GM19438 (cell line): ENCODE data around the gene GTF2H3.

ENCODE experiments used
- ATAC-seq: cut with Tn5 transposase; IDR thresholded peaks from one replicate; pipeline ENCODE4 v1.9.1; 2021; ENCODE audit warnings: low read depth; ENCODE audit not compliant: unreplicated experiment

The GTF2H3 gene

GRCh38 chr12:123643911-123644310, 10.3 kb downstream of the GTF2H3 start:
- no peak for ATAC-seq

DNA sequence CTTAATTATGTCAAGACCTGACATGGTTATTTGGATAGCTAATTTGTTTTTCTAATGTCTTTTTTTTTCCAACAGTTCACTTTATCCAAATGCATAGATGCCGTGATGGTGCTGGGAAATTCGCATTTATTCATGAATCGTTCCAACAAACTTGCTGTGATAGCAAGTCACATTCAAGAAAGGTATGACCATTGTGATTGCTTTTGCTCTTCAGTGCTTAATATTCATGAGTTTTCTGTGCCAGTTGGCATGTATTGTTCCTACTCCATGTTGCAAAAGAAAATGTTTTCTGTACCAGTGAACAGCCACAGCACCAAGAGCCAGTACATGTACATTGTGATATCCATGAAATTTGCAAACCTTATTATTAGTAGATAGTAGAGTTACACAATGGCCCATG, 11.8 kb downstream of the GTF2H3 start:
- no peak for ATAC-seq

DNA sequence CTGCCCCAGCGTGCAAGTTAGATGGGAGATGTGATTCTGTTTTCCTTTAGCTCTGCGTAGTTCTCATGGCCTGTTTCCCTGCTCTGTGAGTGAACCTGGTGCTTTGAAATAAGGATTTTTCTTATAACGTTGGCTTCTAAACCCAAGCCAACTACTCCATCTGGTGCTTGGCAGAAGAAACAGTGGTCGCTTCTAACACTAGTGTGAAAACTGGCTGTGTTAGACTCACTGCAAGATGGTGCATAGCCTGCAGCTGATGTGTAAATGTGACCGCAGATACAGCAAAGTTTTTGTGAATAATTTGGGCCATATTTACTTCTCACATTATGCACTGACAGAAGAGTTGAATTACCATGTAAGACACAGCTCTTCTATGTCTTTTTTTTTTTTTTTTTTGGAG, 12.2 kb downstream of the GTF2H3 start:
- no peak for ATAC-seq

GRCh38 chr12:123648401-123648800, 14.8 kb downstream of the GTF2H3 start:
- ATAC-seq, result no peak

DNA sequence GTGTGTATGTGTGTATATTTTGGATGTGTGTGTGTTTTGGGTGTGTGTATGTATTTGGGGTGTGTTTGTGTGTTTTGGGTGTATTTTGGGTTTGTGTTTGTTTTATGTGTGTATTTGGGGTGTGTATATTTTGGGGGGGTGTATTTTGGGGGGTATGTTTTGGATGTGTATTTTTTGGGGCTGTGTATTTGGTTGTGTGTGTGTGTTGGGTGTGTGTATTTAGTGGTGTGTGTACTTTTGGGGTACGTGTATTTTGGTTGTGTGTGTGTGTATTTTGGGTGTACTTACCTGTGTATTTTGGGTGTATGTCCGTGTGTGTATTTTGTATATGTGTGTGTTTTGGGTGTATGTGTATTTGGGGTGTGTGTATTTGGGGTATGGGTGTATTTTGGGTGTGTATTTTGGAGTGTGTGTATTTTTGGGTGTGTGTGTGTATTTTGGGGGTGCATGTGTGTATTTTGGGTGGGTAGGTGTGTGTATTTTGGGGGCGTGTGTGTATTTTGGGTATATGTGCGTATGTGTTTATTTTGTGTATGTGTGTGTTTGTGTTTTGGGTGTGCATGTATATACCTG, 20.6 kb downstream of the GTF2H3 start:
- no peak for ATAC-seq

DNA sequence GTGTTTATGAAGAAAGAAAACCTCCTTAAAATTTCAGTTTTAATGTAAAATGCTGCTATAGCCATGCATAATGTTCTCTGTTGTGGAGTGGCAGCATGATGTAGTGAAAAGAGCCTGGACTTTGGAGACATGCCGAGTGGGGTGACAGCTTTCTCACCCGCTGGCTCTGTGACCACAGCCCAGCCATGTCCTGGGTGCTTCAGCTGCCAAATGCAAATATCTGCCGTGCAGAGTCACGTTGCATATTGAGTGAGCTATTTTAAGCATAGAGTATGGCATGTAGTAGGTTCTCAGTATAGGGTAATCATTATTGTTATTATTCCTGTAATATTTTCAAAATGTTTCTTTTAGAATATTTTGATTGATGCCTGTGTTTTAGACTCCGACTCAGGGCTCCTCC, 21.8 kb downstream of the GTF2H3 start:
- ATAC-seq, result peak; percentile 74

DNA sequence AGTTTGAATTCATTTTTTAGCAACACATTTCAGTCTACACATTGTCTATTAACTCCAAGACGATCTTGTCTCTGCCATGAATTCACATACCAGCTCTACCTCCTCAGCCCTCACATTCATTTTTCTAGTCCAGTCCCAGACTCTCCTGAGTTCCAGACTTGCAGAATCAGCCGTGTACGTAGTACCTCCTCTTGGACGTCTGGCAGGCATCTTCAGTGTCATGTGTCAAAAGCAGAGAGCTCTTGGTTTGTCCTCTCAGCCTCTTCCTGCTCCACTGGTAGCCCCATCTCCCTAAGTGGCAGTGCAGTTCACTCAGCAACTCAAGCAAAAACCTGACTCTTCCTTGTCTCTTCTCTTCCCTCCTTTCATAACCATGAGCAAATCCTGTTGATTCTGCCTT, 22.8 kb downstream of the GTF2H3 start:
- ATAC-seq, result no peak

- no peak for ATAC-seq
These were observed 23.6 kb downstream of the GTF2H3 start for GRCh38 chr12:123657211-123657610.

GRCh38 chr12:123659996-123660727, 26.5 kb downstream of the GTF2H3 start:
- no peak for ATAC-seq

GRCh38 chr12:123667771-123668170, 34.1 kb downstream of the GTF2H3 start:
- no peak for ATAC-seq

- ATAC-seq, result peak; percentile 100
These were observed 37.5 kb downstream of the GTF2H3 start, which contains the start of gene TCTN2 for GRCh38 chr12:123670882-123671728. TSS of gene TCTN2 (plus strand) at chr12:123671113. CDS start at chr12:123671241, 128 bp downstream.

GRCh38 chr12:123671876-123672275, 38.2 kb downstream of the GTF2H3 start:
- no peak for ATAC-seq

DNA sequence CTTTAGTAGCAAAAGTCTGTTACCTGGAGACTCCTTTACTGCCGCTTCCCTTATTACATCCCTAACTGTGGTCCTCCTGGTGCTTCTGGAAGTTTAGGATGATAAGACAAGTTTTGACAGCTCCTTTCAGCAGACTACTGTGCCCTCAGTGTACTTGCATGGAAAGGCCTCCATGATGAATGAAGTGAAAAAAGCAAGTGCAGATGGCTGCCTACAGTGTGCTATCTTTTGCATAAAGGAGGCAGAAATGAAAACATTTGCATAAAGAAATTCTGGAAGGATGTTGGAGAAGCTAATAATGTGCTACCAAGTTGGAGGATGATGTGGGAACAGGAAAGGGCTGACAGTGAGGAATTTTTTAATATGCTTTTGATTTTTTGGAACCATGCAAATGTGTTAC, 41.8 kb downstream of the GTF2H3 start:
- ATAC-seq, result no peak

- no peak for ATAC-seq
These were observed 43.1 kb downstream of the GTF2H3 start for GRCh38 chr12:123676616-123677320.

GRCh38 chr12:123678981-123679380, 45.4 kb downstream of the GTF2H3 start:
- ATAC-seq, result no peak

DNA sequence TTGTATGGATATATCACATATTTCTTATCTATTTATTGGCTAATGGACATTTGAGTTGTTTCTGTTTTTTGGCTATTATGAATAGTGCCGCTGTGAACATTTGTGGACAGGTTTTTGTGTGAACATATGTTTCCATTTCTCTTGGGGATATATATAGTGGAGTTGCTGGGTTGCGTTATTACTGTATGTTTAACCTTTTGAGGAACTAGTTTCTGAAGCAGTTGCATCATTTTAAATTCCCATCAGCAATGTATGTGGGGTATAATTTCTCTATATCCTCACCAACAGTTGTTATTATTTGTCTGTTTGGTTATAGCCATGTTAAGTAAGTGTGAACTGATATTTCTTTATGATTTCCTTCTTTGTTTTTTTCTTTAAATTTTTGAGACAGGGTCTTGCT, 48.0 kb downstream of the GTF2H3 start:
- ATAC-seq, result no peak

DNA sequence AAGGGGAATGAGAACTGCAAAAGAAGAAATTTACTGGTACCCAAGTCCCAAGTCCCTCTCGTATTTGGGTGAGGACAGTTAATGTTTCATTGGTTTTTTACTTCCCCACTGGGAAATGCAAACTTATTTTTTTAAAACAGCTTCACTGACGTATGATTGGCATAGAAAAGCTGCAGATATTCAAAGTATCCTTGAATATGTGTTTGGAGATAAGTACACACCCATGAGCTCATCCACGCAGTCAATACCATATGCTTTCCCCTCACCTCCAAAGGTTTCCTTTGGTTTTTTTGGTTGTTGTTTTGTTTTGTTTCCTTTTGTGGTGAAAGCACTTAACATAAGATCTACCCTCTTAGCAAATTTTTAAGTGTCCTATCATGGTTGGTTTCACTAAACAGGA, 50.3 kb downstream of the GTF2H3 start:
- no peak for ATAC-seq

GRCh38 chr12:123686636-123687190, 53.1 kb downstream of the GTF2H3 start:
- no peak for ATAC-seq

- no peak for ATAC-seq
These were observed 56.7 kb downstream of the GTF2H3 start for GRCh38 chr12:123690191-123690840.

DNA sequence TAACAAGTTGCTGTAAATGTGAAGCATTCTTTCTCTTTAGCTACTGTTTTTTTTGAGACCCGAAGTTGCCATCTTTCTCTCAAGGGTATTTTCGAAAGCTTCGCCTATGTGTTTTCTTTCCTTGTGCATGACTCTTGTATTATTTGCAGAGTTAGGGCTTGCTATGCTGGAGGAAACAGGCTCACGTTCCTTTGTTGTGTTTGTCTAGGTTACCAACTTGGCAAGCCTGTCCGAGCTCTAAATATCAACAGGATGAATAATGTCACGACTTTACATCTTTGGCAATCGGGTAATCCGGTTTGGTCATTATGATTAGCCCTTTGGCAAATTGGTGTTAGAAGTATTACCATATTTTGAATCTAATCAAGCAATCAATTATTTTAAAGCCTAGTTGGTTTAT, 62.6 kb downstream of the GTF2H3 start:
- ATAC-seq, result no peak
